AG09319 (cell line): Measurements from ENCODE around the gene MXD1.

Experiments
- DNase-seq: peaks from one replicate; pipeline ENCODE4 v3.0.0-alpha.2; 2010; ENCODE audit warnings: low read depth; ENCODE audit errors: extremely low read depth
- TF ChIP-seq, protein P1 (sequence below): IDR thresholded peaks from 2 replicates; pipeline ENCODE4 v1.5.1; 2011; ENCODE audit warnings: low read depth, mild to moderate bottlenecking, inconsistent platforms, low read length, moderate library complexity

MXD1 gene

GRCh38 chr2:69983392-69983966 is 68.6 kb downstream of the MXD1 start:
- TF ChIP-seq, protein P1, sequence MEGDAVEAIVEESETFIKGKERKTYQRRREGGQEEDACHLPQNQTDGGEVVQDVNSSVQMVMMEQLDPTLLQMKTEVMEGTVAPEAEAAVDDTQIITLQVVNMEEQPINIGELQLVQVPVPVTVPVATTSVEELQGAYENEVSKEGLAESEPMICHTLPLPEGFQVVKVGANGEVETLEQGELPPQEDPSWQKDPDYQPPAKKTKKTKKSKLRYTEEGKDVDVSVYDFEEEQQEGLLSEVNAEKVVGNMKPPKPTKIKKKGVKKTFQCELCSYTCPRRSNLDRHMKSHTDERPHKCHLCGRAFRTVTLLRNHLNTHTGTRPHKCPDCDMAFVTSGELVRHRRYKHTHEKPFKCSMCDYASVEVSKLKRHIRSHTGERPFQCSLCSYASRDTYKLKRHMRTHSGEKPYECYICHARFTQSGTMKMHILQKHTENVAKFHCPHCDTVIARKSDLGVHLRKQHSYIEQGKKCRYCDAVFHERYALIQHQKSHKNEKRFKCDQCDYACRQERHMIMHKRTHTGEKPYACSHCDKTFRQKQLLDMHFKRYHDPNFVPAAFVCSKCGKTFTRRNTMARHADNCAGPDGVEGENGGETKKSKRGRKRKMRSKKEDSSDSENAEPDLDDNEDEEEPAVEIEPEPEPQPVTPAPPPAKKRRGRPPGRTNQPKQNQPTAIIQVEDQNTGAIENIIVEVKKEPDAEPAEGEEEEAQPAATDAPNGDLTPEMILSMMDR: no peak
- DNase-seq: no peak

- no peak for DNase-seq
- TF ChIP-seq, protein P1: no peak
These were observed 70.3 kb downstream of the MXD1 start for GRCh38 chr2:69985216-69985615.

DNA sequence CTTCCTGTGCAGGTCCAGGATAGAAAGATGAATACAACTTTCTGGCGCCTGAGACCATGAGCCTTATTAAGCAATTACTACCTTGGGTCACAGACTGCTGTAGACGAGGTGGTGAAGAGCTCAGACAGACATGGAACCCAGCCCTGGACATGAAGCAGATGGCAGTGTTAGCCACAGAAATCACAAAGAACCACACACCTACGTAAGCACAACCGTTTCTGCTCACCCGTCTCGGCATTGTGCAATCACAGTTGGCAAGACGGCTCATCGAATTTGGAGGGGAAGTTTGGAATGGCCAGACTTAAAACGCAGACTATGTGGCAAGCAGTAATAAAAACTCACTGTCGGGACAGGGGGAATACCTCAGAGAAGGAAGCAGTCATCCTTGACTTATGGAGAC is 70.8 kb downstream of the MXD1 start:
- DNase-seq: no peak
- TF ChIP-seq, protein P1: no peak

DNA sequence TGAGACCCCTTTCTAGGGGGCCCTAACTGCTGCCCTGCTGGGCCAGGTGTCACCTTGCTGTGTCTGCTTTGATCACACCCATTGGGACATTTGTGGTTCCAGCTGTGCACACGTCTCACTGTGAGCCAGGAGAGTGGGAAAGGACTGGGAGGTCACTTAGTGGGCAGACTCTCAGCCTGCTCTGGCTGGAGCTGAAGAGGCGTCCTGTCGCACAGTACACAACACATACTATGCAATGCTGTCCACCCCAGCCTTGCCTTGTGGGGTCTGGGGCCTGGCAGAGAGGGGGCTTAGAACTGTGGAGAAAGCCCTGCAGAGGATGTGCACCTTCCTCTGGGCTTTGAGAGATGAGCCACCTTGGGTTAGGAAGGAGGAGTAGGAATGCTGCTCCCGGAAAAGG is 71.8 kb downstream of the MXD1 start:
- DNase-seq: no peak
- TF ChIP-seq, protein P1: no peak

DNA sequence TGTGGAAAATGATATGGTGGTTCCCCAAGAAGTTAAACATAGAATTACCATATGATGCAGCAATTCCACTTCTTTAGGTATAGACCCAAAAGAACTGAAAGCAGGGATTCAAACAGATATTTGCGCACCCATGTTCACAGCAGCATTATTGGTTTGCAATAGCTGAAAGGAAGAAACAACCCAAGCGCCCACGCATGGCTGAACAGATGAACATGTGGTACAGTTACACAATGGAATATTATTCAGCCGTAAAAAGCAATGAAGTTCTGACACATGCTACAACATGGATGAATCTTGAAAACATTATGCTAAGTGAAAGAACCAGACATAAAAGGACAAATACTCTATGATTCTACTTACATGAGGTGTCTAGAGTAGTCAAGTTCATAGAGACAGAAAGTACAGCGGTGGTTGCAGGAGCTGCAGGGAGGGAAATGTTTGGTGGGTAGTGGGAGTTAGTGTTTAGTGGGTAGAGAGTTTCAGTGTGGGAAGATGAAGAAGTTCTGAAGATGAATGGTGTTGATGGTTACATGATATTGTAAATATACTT is 73.3 kb downstream of the MXD1 start:
- TF ChIP-seq, protein P1: no peak
- DNase-seq: no peak

DNA sequence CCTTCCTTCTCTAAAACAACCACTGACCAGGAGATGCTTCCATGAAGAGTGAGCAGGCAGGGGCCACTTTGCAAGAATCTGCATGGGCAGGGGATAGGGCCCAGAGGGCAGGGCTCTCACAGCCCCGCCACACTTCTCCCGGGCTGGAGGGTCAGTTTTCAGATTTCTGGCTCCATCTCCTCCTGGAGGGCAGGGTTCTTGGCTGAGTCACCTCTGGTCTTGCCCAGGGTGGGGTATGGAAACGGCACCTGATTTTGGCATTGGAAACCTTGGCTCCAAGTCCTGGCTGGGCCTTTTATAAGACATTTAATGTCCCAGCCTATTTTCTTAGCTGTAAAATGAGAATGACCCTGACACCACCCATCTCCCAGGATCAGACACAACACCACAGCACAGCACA is 74.1 kb downstream of the MXD1 start:
- no peak for DNase-seq

GRCh38 chr2:69989441-69990105 is 74.7 kb downstream of the MXD1 start:
- no peak for DNase-seq
- TF ChIP-seq, protein P1: no peak

More for the DNA sequence above, 74.1 kb downstream of the MXD1 start:
- TF ChIP-seq, protein P1: no peak
